ENCODE measurements around the gene KLHL36. TPM values are rescaled to one million over a fixed set of nuclear protein-coding genes. Genes with fewer than 3 reads are reported as not detected.

The KLHL36 gene
- polyA plus RNA-seq, 1 of the 3 experiments (the other 2 are of a cell fraction), result 39.8 TPM

DNA sequence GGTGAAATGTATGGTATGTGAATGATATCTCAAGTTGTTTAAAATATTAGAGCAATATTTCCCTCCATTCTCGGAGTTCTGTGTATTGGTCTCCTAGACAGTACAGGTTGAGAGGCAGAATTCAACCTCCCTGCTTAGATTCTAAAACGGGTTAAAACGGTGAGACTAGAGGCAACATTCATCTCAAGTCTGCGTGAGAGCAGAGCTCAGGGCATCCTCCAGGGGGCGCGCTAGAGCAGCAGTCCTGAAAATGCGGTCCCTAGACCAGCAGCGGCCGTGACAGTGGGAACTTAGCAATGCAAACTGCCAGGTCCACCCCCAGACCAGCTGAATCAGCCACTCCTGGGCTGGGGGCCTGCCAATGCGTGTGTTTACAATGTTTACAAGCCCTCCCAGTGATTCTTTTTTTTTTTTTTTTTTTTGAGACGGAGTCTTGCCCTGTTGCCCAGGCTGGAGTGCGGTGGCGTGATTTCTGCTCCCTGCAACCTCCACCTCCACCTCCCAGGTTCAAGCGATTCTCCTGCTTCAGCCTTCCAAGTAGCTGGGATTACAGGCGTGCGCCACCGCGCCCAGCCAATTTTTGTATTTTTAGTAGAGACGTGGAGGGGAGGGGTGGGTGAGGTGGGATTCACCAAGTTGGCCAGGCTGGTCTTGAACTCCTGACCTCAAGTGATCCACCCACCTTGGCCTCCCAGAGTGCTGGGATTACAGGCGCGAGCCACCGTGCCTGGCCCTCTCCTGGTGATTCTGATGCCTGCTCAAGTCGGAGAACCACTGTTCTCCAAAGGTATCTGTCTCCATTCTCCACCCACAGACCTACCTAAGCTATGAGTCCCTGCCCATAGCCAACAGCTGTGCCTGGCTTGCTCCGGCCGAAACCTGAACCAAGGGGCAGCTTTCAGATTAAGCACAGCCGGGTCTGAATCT is 24.2 kb downstream of the KLHL36 start:
- Histone ChIP-seq H3K4me1 (ENCODE audit: control insufficient read depth in 1 of 2, insufficient read depth in 2 of 2, low read depth in 1 of 2, low read length in 1 of 2) (peaks cover 0 to 9% of the 10 kb centered on the region in 2 experiments; a peak in 3 of 4 replicates), H3K79me2 (ENCODE audit: insufficient read depth) (no peaks in the 10 kb centered on the region), H3K27me3 (ENCODE audit: insufficient read depth) (no peaks in the 10 kb centered on the region), H3K4me2 (no peak overlapping the region), H3K4me3 (ENCODE audit: low read depth in 2 of 2, low read length in 1 of 2) (no peak overlapping the region), H2AFZ (ENCODE audit: low read depth) (no peak overlapping the region), H3K36me3 (replicated peaks in 1 of 2; ENCODE audit: control insufficient read depth in 1 of 2, insufficient read depth in 2 of 2, low read length in 1 of 2) (no peaks in the 10 kb centered on the region), H3K9ac (no peak overlapping the region), H3K27ac (ENCODE audit: low read depth in 2 of 2, low read length in 1 of 2) (no peak overlapping the region), H3F3A (replicated peaks; ENCODE audit: insufficient read depth) (peaks cover 3% of the 10 kb centered on the region), H4K20me1 (ENCODE audit: insufficient read depth) (no peaks in the 10 kb centered on the region), H3K9me2 (no peaks in the 10 kb centered on the region), H3K9me3 (no peaks in the 10 kb centered on the region)
- 48% methylated on average over 21 of the region's 26 CpGs for WGBS (ENCODE audit: low lambda C conversion rate)
- CTCF ChIA-PET, result interaction anchor here (0.6 to 7.9 kb wide), 38 partner anchors 9 to 303 kb away, joined by 3 to 137 read pairs (median 6); no protein-coding TSS in a partner anchor
- TF ChIP-seq MEF2A (IDR thresholded peaks at IDR 0.05; ENCODE audit: borderline replicate concordance, low read depth), result no peak
- peak; percentile 68 for TF ChIP-seq RAD21 (IDR thresholded peaks at IDR 0.05; ENCODE audit: low read length)
- 0 out of 2 replicates have a peak, but pooled peaks have one; percentile 20 for TF ChIP-seq RCOR1 (IDR thresholded peaks at IDR 0.05; ENCODE audit: low read length)
- TF ChIP-seq GATA2 (CRISPR knock-in tag; IDR thresholded peaks at IDR 0.05), result no peak
- TF ChIP-seq, protein P1, sequence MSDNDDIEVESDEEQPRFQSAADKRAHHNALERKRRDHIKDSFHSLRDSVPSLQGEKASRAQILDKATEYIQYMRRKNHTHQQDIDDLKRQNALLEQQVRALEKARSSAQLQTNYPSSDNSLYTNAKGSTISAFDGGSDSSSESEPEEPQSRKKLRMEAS (IDR thresholded peaks at IDR 0.05; ENCODE audit: low read depth), result no peak
- peak; percentile 78 for TF ChIP-seq SMC3 (IDR thresholded peaks at IDR 0.05; ENCODE audit: low read depth, low read length)
- TF ChIP-seq CTCF (IDR thresholded peaks at IDR 0.05), result peak; percentile 95
- TF ChIP-seq RFX5 (IDR thresholded peaks at IDR 0.05; ENCODE audit: low read length), result no peak
- TF ChIP-seq TEAD4 (IDR thresholded peaks at IDR 0.05; ENCODE audit: borderline replicate concordance, insufficient read depth), result no peak
- peak; percentile 82 for DNase-seq
- POLR2A ChIA-PET, result no interaction called here

DNA sequence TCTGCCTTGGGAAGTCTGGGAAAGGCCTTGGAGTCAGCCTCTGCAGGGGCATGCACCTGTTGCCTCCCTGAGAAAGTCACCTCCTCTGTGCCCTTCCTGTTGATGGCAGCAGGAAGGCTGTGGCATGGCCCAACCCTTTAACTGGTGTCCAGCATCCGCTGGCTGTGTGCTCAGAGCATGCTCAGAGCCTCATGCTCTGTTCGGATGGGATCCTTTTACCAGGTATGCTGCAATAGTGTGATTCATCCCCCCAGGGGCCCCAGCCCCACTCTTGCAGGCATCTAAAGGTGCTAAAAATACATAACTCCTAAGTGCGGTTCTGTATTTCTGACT is 24.9 kb downstream of the KLHL36 start:
- Histone ChIP-seq H3K36me3 (replicated peaks in 1 of 2; ENCODE audit: control insufficient read depth in 1 of 2, insufficient read depth in 2 of 2, low read length in 1 of 2) (no peaks in the 10 kb centered on the region), H3K9me2 (no peaks in the 10 kb centered on the region), H4K20me1 (ENCODE audit: insufficient read depth) (no peaks in the 10 kb centered on the region), H3K79me2 (ENCODE audit: insufficient read depth) (no peaks in the 10 kb centered on the region), H3K4me1 (ENCODE audit: control insufficient read depth in 1 of 2, insufficient read depth in 2 of 2, low read depth in 1 of 2, low read length in 1 of 2) (peaks cover 0 to 4% of the 10 kb centered on the region in 2 experiments; a peak in 1 of 4 replicates), H2AFZ (ENCODE audit: low read depth) (no peak overlapping the region), H3K4me3 (ENCODE audit: low read depth in 2 of 2, low read length in 1 of 2) (no peak overlapping the region), H3K9ac (no peak overlapping the region), H3F3A (replicated peaks; ENCODE audit: insufficient read depth) (peaks cover 3% of the 10 kb centered on the region), H3K27me3 (ENCODE audit: insufficient read depth) (no peaks in the 10 kb centered on the region), H3K27ac (ENCODE audit: low read depth in 2 of 2, low read length in 1 of 2) (no peak overlapping the region), H3K9me3 (no peaks in the 10 kb centered on the region), H3K4me2 (no peak overlapping the region)
- ChIA-PET POLR2A (no interaction called here), CTCF (interaction anchor here (1.1 to 7.9 kb wide), 24 partner anchors 8 to 280 kb away, joined by 3 to 137 read pairs (median 9); no protein-coding TSS in a partner anchor)
- WGBS (ENCODE audit: low lambda C conversion rate), result 89% methylated on average over 1 of the region's 3 CpGs
- DNase-seq, result no peak
- TF ChIP-seq RCOR1 (IDR thresholded peaks at IDR 0.05; ENCODE audit: low read length), result no peak
- no peak for TF ChIP-seq REST (IDR thresholded peaks at IDR 0.05; ENCODE audit: low read depth, low read length)
- TF ChIP-seq RFX5 (IDR thresholded peaks at IDR 0.05; ENCODE audit: low read length), result no peak
- TF ChIP-seq CHD2 (IDR thresholded peaks at IDR 0.05; ENCODE audit: low read length, partially characterized antibody), result no peak
- TF ChIP-seq JUND (IDR thresholded peaks at IDR 0.05), result no peak
- no peak for TF ChIP-seq TCF12 (IDR thresholded peaks at IDR 0.05)
- TF ChIP-seq FOXJ3 (CRISPR knock-in tag; IDR thresholded peaks at IDR 0.05), result no peak
- no peak for TF ChIP-seq TAF1 (IDR thresholded peaks at IDR 0.05; ENCODE audit: borderline replicate concordance, low read depth, low read length)
- TF ChIP-seq RAD21 (IDR thresholded peaks at IDR 0.05; ENCODE audit: low read length), result no peak
- no peak for TF ChIP-seq EP300 (IDR thresholded peaks at IDR 0.05; ENCODE audit: borderline replicate concordance in 1 of 2, low read depth in 1 of 2, low read length in 1 of 2)
- TF ChIP-seq, protein P2, sequence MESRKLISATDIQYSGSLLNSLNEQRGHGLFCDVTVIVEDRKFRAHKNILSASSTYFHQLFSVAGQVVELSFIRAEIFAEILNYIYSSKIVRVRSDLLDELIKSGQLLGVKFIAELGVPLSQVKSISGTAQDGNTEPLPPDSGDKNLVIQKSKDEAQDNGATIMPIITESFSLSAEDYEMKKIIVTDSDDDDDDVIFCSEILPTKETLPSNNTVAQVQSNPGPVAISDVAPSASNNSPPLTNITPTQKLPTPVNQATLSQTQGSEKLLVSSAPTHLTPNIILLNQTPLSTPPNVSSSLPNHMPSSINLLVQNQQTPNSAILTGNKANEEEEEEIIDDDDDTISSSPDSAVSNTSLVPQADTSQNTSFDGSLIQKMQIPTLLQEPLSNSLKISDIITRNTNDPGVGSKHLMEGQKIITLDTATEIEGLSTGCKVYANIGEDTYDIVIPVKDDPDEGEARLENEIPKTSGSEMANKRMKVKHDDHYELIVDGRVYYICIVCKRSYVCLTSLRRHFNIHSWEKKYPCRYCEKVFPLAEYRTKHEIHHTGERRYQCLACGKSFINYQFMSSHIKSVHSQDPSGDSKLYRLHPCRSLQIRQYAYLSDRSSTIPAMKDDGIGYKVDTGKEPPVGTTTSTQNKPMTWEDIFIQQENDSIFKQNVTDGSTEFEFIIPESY (IDR thresholded peaks at IDR 0.05; ENCODE audit: borderline replicate concordance, low read depth), result no peak

Measured in SK-N-SH (cell line).